ENCODE results near the gene LARP1.

Gene LARP1

DNA sequence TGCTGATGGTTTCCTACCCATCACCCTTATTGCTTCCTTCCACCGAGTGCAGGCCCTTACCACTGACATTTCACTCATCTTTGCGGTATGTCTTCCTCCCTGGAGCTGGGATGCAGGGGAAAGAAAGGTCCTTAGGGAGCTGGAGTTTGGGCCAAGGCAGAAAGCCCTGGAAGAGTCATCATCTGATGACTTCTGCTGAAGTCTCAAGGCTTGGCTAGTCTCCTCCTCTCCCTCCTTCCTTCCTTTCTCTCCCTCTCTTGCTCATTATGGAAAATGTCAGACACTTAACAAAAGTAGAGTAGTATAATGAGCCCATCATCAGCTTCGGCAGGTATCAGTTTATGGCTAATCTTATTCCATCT lies 40.0 kb downstream of the LARP1 start:
- H3K4me3 ChIP-seq (ENCODE audit: low read depth, low read length) = no peak overlapping the region
- in situ Hi-C loops (cut with HindIII; ENCODE audit: low sequenced_read_pairs) = no loop called here
- no peak for TF ChIP-seq CTCF (IDR thresholded peaks at IDR 0.05; ENCODE audit: low read depth, low read length, missing control alignments)
- DNase-seq (ENCODE audit: low read depth) = no peak

DNA sequence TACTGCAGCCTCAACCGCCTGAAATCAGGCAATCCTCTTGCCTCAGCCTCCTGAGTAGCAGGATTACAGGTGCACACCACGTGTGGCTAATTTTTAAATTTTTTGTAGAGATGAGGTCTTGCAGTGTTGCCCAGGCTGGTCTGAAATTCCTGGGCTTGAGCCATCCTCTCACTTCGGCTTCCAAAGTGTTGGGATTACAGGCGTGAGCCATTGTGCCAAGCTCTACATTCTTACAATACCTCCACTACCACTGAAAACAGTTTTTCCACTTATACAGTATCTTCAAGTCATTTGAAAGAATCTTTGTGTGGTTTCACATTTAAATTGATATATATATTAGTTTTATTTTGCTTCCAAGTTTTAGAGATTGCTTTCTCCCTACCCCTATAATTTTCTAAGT lies 42.6 kb downstream of the LARP1 start:
- H3K4me3 ChIP-seq (ENCODE audit: low read depth, low read length) = no peak overlapping the region
- no peak for TF ChIP-seq CTCF (IDR thresholded peaks at IDR 0.05; ENCODE audit: low read depth, low read length, missing control alignments)
- peak; percentile 26 for DNase-seq (ENCODE audit: low read depth)
- in situ Hi-C loops (cut with HindIII; ENCODE audit: low sequenced_read_pairs) = no loop called here

GRCh38 chr5:154800582-154800981 lies 45.4 kb downstream of the LARP1 start:
- H3K4me3 ChIP-seq (ENCODE audit: low read depth, low read length) = no peak overlapping the region
- in situ Hi-C loops (cut with HindIII; ENCODE audit: low sequenced_read_pairs) = no loop called here
- no peak for TF ChIP-seq CTCF (IDR thresholded peaks at IDR 0.05; ENCODE audit: low read depth, low read length, missing control alignments)
- no peak for DNase-seq (ENCODE audit: low read depth)

- peak; percentile 46 for DNase-seq (ENCODE audit: low read depth)
- TF ChIP-seq CTCF (IDR thresholded peaks at IDR 0.05; ENCODE audit: low read depth, low read length, missing control alignments) = no peak
- no peak overlapping the region for H3K4me3 ChIP-seq (ENCODE audit: low read depth, low read length)
- in situ Hi-C loops (cut with HindIII; ENCODE audit: low sequenced_read_pairs) = no loop called here
Measured at GRCh38 chr5:154801083-154801482, 45.9 kb downstream of the LARP1 start.

DNA sequence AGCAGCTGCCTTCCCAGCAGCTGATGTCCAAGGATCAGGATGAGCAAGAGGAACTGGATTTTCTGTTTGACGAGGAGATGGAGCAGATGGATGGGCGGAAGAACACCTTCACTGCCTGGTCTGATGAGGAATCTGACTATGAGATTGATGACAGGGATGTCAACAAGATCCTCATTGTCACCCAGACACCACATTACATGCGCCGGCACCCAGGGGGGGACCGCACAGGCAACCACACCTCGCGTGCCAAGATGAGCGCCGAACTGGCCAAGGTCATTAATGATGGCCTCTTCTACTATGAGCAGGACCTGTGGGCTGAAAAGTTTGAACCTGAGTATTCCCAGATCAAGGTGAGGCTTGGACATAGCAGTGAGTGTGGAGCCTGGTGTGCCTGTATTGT lies 46.9 kb downstream of the LARP1 start:
- H3K4me3 ChIP-seq (ENCODE audit: low read depth, low read length) = no peak overlapping the region
- DNase-seq (ENCODE audit: low read depth) = no peak
- TF ChIP-seq CTCF (IDR thresholded peaks at IDR 0.05; ENCODE audit: low read depth, low read length, missing control alignments) = no peak
- in situ Hi-C loops (cut with HindIII; ENCODE audit: low sequenced_read_pairs) = no loop called here

DNA sequence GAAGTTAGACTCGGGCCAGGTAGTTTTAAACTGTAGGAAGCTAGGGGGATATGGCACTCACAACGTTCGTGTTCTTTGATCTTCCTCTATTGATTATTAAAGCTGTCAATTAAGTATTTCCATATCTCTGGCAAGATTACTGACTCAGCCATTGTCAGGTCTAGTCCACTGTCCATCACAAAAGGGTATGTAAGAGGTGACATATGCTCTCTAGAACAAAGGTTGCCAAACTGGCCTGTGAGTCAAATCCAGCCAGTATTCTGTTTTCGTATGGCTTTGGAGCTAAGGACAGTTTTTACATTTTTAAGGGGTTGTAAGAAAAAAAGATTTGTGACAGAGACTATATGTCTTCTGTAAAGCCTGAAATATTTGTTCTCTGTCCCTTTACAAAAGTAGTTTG lies 51.0 kb downstream of the LARP1 start:
- no peak for DNase-seq (ENCODE audit: low read depth)
- no peak overlapping the region for H3K4me3 ChIP-seq (ENCODE audit: low read depth, low read length)
- no peak for TF ChIP-seq CTCF (IDR thresholded peaks at IDR 0.05; ENCODE audit: low read depth, low read length, missing control alignments)
- in situ Hi-C loops (cut with HindIII; ENCODE audit: low sequenced_read_pairs) = no loop called here

- no peak overlapping the region for H3K4me3 ChIP-seq (ENCODE audit: low read depth, low read length)
- no peak for TF ChIP-seq CTCF (IDR thresholded peaks at IDR 0.05; ENCODE audit: low read depth, low read length, missing control alignments)
- in situ Hi-C loops (cut with HindIII; ENCODE audit: low sequenced_read_pairs) = no loop called here
- DNase-seq (ENCODE audit: low read depth) = no peak
Measured at GRCh38 chr5:154811239-154811638, 56.1 kb downstream of the LARP1 start.
